GM23338 (cell line): ENCODE data around the gene TENM4. TPM values are rescaled to one million over a fixed set of nuclear protein-coding genes. Genes with fewer than 3 reads are reported as not detected.

Source experiments
- ATAC-seq: fragments of 200-7000 bp; cut with Tn5 transposase; 3 replicates; pipeline ENCODE4 v1.9.1; 2020
- DNase-seq: peaks from one replicate; pipeline ENCODE4 v3.0.0-alpha.2; 2015; ENCODE audit warnings: low spot score
- H2AFZ ChIP-seq: fragments of 200-600 bp; sonication (generic); 2 replicates; pipeline ENCODE4 v1.8.0; 2016; ENCODE audit warnings: antibody characterized with exemption, mild to moderate bottlenecking, moderate library complexity
- H3F3A ChIP-seq: fragments of 200-600 bp; sonication (generic); replicated peaks from 2 replicates; pipeline ENCODE4 v1.8.0; 2017; ENCODE audit warnings: antibody characterized with exemption, mixed run types, low read depth
- H3K27ac ChIP-seq: fragments of 200-600 bp; sonication (generic); 2 replicates; pipeline ENCODE4 v1.6.1; 2016; ENCODE audit warnings: low read depth
- H3K27me3 ChIP-seq: fragments of 200-600 bp; sonication (generic); 2 replicates; pipeline ENCODE4 v1.8.0; 2016; ENCODE audit warnings: mild to moderate bottlenecking, mixed run types, moderate library complexity; ENCODE audit not compliant: insufficient read depth
- H3K36me3 ChIP-seq: fragments of 200-600 bp; sonication (generic); 2 replicates; pipeline ENCODE4 v1.8.0; 2016; ENCODE audit warnings: mild to moderate bottlenecking; ENCODE audit not compliant: insufficient read depth
- H3K4me1 ChIP-seq: fragments of 200-600 bp; sonication (generic); 2 replicates; pipeline ENCODE4 v1.8.0; 2016; ENCODE audit warnings: mild to moderate bottlenecking, moderate library complexity; ENCODE audit not compliant: insufficient read depth
- H3K4me2 ChIP-seq: fragments of 200-600 bp; sonication (generic); 2 replicates; pipeline ENCODE4 v1.7.1; 2017; ENCODE audit warnings: mixed run types
- H3K4me3 ChIP-seq: fragments of 200-600 bp; sonication (generic); 2 replicates; pipeline ENCODE4 v1.6.1; 2016; ENCODE audit warnings: mixed run types
- H3K79me2 ChIP-seq: fragments of 200-600 bp; sonication (generic); replicated peaks from 2 replicates; pipeline ENCODE4 v1.8.0; 2017; ENCODE audit warnings: mild to moderate bottlenecking; ENCODE audit not compliant: insufficient read depth
- H3K9me2 ChIP-seq: fragments of 200-600 bp; sonication (generic); 2 replicates; pipeline ENCODE4 v1.8.0; 2017; ENCODE audit not compliant: insufficient read depth
- H4K20me1 ChIP-seq: fragments of 200-600 bp; sonication (generic); replicated peaks from 2 replicates; pipeline ENCODE4 v1.8.0; 2017; ENCODE audit warnings: mild to moderate bottlenecking; ENCODE audit not compliant: insufficient read depth
- H3K27ac Mint-ChIP-seq: 2 replicates; pipeline ENCODE4 v1.8.0; 2020; ENCODE audit warnings: inconsistent platforms, mild to moderate bottlenecking, moderate library complexity, mixed read lengths
- H3K27me3 Mint-ChIP-seq: 3 replicates; pipeline ENCODE4 v1.8.0; 2022; ENCODE audit warnings: low read depth, mild to moderate bottlenecking, moderate library complexity, mixed read lengths, inconsistent platforms; ENCODE audit not compliant: insufficient read depth, poor library complexity
- H3K36me3 Mint-ChIP-seq: 3 replicates; pipeline ENCODE4 v1.8.0; 2021; ENCODE audit warnings: low read depth, mild to moderate bottlenecking, inconsistent platforms, moderate library complexity, mixed read lengths
- H3K4me1 Mint-ChIP-seq: 3 replicates; pipeline ENCODE4 v1.8.0; 2020; ENCODE audit warnings: mild to moderate bottlenecking, inconsistent platforms, mixed read lengths
- H3K4me3 Mint-ChIP-seq: 3 replicates; pipeline ENCODE4 v1.8.0; 2021; ENCODE audit warnings: moderate library complexity, mild to moderate bottlenecking, inconsistent platforms, mixed read lengths
- H3K9me3 Mint-ChIP-seq: 3 replicates; pipeline ENCODE4 v1.8.0; 2020; ENCODE audit warnings: moderate library complexity, mild to moderate bottlenecking, inconsistent platforms, mixed read lengths
- CREB1 ChIP-seq: fragments of 250-450 bp; sonication (Bioruptor Pico); IDR thresholded peaks from 2 replicates; pipeline ENCODE4 v1.5.0; 2020; ENCODE audit warnings: low read depth, mild to moderate bottlenecking, moderate library complexity
- CTCF ChIP-seq, 2 experiments: fragments of 200-600 bp in 1 of 2; sonication (generic) in 1 of 2; conservative IDR thresholded peaks; 2 replicates each; pipeline versions ENCODE4 v1.5.1 to v1.6.1; 2016 to 2017; ENCODE audit warnings: antibody characterized with exemption in 2 of 2, low read depth in 2 of 2, mild to moderate bottlenecking in 2 of 2, moderate library complexity in 1 of 2
- ETS1 ChIP-seq: IDR thresholded peaks from 2 replicates; pipeline ENCODE4 v1.6.1; 2016; ENCODE audit warnings: antibody characterized with exemption
- EZH2 ChIP-seq: fragments of 200-600 bp; sonication (generic); IDR thresholded peaks from one replicate; pipeline ENCODE4 v1.8.0; 2017; ENCODE audit warnings: antibody characterized with exemption, mild to moderate bottlenecking, low read depth; ENCODE audit not compliant: unreplicated experiment
- EZH2phosphoT487 ChIP-seq: fragments of 200-600 bp; sonication (generic); IDR thresholded peaks from one replicate; pipeline ENCODE4 v1.8.1; 2018; ENCODE audit warnings: antibody characterized with exemption; ENCODE audit not compliant: unreplicated experiment
- JUNB ChIP-seq: IDR thresholded peaks from one replicate; pipeline ENCODE4 v1.6.1; 2016; ENCODE audit warnings: antibody characterized with exemption; ENCODE audit not compliant: unreplicated experiment
- NANOG ChIP-seq: IDR thresholded peaks from 2 replicates; pipeline ENCODE4 v1.6.1; 2016; ENCODE audit warnings: antibody characterized with exemption, borderline replicate concordance
- POLR2AphosphoS5 ChIP-seq: IDR thresholded peaks from 2 replicates; pipeline ENCODE4 v1.6.1; 2016; ENCODE audit warnings: antibody characterized with exemption, low read depth
- STAT1 ChIP-seq: IDR thresholded peaks from one replicate; pipeline ENCODE4 v1.6.1; 2016; ENCODE audit warnings: antibody characterized with exemption; ENCODE audit not compliant: unreplicated experiment
- ZNF114 ChIP-seq: fragments of 250-450 bp; sonication (Bioruptor Pico); IDR thresholded peaks from 2 replicates; pipeline ENCODE4 v1.5.0; 2020; ENCODE audit warnings: mild to moderate bottlenecking, moderate library complexity
- ZNF331 ChIP-seq: fragments of 250-450 bp; sonication (Bioruptor Pico); IDR thresholded peaks from 2 replicates; pipeline ENCODE4 v1.5.0; 2020; ENCODE audit warnings: low read depth, mild to moderate bottlenecking, moderate library complexity
- polyA plus RNA-seq: library from polyadenylated mRNA; unstranded; fragments of >200 nt; fragmentation: Nextera tagmentation; extraction: Ambion mirVana; gene quantifications from 2 replicates; pipeline ENCODE4 v1.2.1, GENCODE V29; 2016
- total RNA-seq: library from RNA; depleted of rRNA; stranded (reverse); fragments of >200 nt; shearing (Covaris generic); gene quantifications from 2 replicates; pipeline ENCODE4 v1.2.3, GENCODE V29; 2014
- TF ChIP-seq, protein P1 (sequence below): fragments of 250-450 bp; sonication (Bioruptor Pico); IDR thresholded peaks from 2 replicates; pipeline ENCODE4 v1.5.0; 2020; ENCODE audit warnings: mild to moderate bottlenecking, moderate library complexity
- TF ChIP-seq, protein P2 (sequence below): IDR thresholded peaks from one replicate; pipeline ENCODE4 v1.6.1; 2018; ENCODE audit warnings: antibody characterized with exemption; ENCODE audit not compliant: unreplicated experiment

Gene TENM4
- total and polyA plus RNA-seq, 2 experiments from 2014 or later: 7.3 TPM

GRCh38 chr11:79402912-79403311 is 37.9 kb downstream of the TENM4 start:
- Mint-ChIP-seq H3K4me3 (no peak overlapping the region), H3K9me3 (no peaks in the 10 kb centered on the region; the same call in 2 of the 3 replicates), H3K27me3 (no peaks in the 10 kb centered on the region), H3K4me1 (peaks cover 3% of the 10 kb centered on the region; the same call in 2 of the 3 replicates), H3K27ac (no peak overlapping the region), H3K36me3 (no peaks in the 10 kb centered on the region)
- Histone ChIP-seq H3K27ac (no peak overlapping the region), H3K4me3 (no peak overlapping the region), H4K20me1 (no peaks in the 10 kb centered on the region; the same call in 1 of the 2 replicates), H3K4me1 (no peaks in the 10 kb centered on the region), H3F3A (no peaks in the 10 kb centered on the region), H2AFZ (no peak overlapping the region), H3K27me3 (no peaks in the 10 kb centered on the region), H3K9me2 (no peaks in the 10 kb centered on the region), H3K36me3 (no peaks in the 10 kb centered on the region), H3K79me2 (no peaks in the 10 kb centered on the region), H3K4me2 (no peak overlapping the region)
- ATAC-seq (no peak), DNase-seq (no peak)
- TF ChIP-seq NANOG (no peak), JUNB (no peak), EZH2phosphoT487 (no peak), ZNF114 (CRISPR knock-in tag) (no peak), EZH2 (no peak), ZNF331 (CRISPR knock-in tag) (no peak), STAT1 (no peak), POLR2AphosphoS5 (no peak), CTCF (conservative IDR thresholded peaks at IDR 0.05; ENCODE audit: low read depth in 2 of 2) (no peak), ETS1 (no peak), CREB1 (CRISPR knock-in tag) (no peak)
- TF ChIP-seq, protein P1, sequence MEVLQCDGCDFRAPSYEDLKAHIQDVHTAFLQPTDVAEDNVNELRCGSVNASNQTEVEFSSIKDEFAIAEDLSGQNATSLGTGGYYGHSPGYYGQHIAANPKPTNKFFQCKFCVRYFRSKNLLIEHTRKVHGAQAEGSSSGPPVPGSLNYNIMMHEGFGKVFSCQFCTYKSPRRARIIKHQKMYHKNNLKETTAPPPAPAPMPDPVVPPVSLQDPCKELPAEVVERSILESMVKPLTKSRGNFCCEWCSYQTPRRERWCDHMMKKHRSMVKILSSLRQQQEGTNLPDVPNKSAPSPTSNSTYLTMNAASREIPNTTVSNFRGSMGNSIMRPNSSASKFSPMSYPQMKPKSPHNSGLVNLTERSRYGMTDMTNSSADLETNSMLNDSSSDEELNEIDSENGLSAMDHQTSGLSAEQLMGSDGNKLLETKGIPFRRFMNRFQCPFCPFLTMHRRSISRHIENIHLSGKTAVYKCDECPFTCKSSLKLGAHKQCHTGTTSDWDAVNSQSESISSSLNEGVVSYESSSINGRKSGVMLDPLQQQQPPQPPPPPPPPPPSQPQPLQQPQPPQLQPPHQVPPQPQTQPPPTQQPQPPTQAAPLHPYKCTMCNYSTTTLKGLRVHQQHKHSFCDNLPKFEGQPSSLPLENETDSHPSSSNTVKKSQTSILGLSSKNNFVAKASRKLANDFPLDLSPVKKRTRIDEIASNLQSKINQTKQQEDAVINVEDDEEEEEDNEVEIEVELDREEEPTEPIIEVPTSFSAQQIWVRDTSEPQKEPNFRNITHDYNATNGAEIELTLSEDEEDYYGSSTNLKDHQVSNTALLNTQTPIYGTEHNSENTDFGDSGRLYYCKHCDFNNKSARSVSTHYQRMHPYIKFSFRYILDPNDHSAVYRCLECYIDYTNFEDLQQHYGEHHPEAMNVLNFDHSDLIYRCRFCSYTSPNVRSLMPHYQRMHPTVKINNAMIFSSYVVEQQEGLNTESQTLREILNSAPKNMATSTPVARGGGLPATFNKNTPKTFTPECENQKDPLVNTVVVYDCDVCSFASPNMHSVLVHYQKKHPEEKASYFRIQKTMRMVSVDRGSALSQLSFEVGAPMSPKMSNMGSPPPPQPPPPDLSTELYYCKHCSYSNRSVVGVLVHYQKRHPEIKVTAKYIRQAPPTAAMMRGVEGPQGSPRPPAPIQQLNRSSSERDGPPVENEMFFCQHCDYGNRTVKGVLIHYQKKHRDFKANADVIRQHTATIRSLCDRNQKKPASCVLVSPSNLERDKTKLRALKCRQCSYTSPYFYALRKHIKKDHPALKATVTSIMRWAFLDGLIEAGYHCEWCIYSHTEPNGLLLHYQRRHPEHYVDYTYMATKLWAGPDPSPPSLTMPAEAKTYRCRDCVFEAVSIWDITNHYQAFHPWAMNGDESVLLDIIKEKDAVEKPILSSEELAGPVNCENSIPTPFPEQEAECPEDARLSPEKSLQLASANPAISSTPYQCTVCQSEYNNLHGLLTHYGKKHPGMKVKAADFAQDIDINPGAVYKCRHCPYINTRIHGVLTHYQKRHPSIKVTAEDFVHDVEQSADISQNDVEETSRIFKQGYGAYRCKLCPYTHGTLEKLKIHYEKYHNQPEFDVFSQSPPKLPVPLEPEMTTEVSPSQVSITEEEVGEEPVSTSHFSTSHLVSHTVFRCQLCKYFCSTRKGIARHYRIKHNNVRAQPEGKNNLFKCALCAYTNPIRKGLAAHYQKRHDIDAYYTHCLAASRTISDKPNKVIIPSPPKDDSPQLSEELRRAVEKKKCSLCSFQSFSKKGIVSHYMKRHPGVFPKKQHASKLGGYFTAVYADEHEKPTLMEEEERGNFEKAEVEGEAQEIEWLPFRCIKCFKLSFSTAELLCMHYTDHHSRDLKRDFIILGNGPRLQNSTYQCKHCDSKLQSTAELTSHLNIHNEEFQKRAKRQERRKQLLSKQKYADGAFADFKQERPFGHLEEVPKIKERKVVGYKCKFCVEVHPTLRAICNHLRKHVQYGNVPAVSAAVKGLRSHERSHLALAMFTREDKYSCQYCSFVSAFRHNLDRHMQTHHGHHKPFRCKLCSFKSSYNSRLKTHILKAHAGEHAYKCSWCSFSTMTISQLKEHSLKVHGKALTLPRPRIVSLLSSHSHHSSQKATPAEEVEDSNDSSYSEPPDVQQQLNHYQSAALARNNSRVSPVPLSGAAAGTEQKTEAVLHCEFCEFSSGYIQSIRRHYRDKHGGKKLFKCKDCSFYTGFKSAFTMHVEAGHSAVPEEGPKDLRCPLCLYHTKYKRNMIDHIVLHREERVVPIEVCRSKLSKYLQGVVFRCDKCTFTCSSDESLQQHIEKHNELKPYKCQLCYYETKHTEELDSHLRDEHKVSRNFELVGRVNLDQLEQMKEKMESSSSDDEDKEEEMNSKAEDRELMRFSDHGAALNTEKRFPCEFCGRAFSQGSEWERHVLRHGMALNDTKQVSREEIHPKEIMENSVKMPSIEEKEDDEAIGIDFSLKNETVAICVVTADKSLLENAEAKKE (CRISPR knock-in tag): no peak
- TF ChIP-seq, protein P2, sequence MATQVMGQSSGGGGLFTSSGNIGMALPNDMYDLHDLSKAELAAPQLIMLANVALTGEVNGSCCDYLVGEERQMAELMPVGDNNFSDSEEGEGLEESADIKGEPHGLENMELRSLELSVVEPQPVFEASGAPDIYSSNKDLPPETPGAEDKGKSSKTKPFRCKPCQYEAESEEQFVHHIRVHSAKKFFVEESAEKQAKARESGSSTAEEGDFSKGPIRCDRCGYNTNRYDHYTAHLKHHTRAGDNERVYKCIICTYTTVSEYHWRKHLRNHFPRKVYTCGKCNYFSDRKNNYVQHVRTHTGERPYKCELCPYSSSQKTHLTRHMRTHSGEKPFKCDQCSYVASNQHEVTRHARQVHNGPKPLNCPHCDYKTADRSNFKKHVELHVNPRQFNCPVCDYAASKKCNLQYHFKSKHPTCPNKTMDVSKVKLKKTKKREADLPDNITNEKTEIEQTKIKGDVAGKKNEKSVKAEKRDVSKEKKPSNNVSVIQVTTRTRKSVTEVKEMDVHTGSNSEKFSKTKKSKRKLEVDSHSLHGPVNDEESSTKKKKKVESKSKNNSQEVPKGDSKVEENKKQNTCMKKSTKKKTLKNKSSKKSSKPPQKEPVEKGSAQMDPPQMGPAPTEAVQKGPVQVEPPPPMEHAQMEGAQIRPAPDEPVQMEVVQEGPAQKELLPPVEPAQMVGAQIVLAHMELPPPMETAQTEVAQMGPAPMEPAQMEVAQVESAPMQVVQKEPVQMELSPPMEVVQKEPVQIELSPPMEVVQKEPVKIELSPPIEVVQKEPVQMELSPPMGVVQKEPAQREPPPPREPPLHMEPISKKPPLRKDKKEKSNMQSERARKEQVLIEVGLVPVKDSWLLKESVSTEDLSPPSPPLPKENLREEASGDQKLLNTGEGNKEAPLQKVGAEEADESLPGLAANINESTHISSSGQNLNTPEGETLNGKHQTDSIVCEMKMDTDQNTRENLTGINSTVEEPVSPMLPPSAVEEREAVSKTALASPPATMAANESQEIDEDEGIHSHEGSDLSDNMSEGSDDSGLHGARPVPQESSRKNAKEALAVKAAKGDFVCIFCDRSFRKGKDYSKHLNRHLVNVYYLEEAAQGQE: no peak
